Activated CD8-positive, alpha-beta memory T cell treated with anti-CD3 and anti-CD28 coated beads, Interleukin-2, amount 50 U/mL, for 4 hours (primary cell): ENCODE results near the gene FAU.
"Not testable (repeated sequence)": the region's sequence is repeated elsewhere in the genome, so short reads cannot be mapped to it uniquely, and the experiment has no call there.

Experiments used
- DNase-seq: peaks from one replicate; pipeline ENCODE4 v3.0.0-alpha.2; 2020

FAU gene

GRCh38 chr11:65118891-65119669 is 2.9 kb downstream of the FAU start:
- DNase-seq = not testable (repeated sequence)

- peak; percentile 15 for DNase-seq
Observed at GRCh38 chr11:65118097-65118837, 3.7 kb downstream of the FAU start.

GRCh38 chr11:65117206-65118096 is 4.5 kb downstream of the FAU start, which contains the start of gene ZNHIT2:
Gene ZNHIT2, minus strand, starts transcription at chr11:65117701. Its CDS starts 48 bp downstream, at chr11:65117653.
- peak; percentile 100 for DNase-seq

GRCh38 chr11:65116370-65117205 is 5.3 kb downstream of the FAU start:
- DNase-seq = peak; percentile 63

- DNase-seq = no peak
Observed at GRCh38 chr11:65115361-65116082, 6.4 kb downstream of the FAU start.

- no peak for DNase-seq
Observed at GRCh38 chr11:65114538-65115171, 7.3 kb downstream of the FAU start.

GRCh38 chr11:65113839-65114238 is 8.1 kb downstream of the FAU start:
- DNase-seq = no peak

GRCh38 chr11:65113361-65113756 is 8.6 kb downstream of the FAU start:
- no peak for DNase-seq

- peak; percentile 79 for DNase-seq
Observed at GRCh38 chr11:65112546-65113360, 9.2 kb downstream of the FAU start.

- peak; percentile 95 for DNase-seq
Observed at GRCh38 chr11:65111744-65112545, 10.0 kb downstream of the FAU start, which contains the start of gene TM7SF2. Gene TM7SF2, plus strand, starts transcription at chr11:65111872. Its CDS starts 144 bp downstream, at chr11:65112016.

- no peak for DNase-seq
Observed at GRCh38 chr11:65111159-65111743, 10.7 kb downstream of the FAU start.

- peak; percentile 97 for DNase-seq
Observed at GRCh38 chr11:65110354-65110861, 11.5 kb downstream of the FAU start.

- DNase-seq = no peak
Observed at GRCh38 chr11:65109231-65110198, 12.4 kb downstream of the FAU start.

GRCh38 chr11:65108469-65109123 is 13.3 kb downstream of the FAU start:
- no peak for DNase-seq

GRCh38 chr11:65107751-65108468 is 14.0 kb downstream of the FAU start:
- DNase-seq = no peak

GRCh38 chr11:65107078-65107477 is 14.9 kb downstream of the FAU start:
- no peak for DNase-seq
